Measurements from ENCODE around the gene RHOH. TPM values are rescaled to one million over a fixed set of nuclear protein-coding genes. Genes with fewer than 3 reads are reported as not detected.

Gene RHOH
- total RNA-seq, 1 experiment from 2014 or later, result not detected

DNA sequence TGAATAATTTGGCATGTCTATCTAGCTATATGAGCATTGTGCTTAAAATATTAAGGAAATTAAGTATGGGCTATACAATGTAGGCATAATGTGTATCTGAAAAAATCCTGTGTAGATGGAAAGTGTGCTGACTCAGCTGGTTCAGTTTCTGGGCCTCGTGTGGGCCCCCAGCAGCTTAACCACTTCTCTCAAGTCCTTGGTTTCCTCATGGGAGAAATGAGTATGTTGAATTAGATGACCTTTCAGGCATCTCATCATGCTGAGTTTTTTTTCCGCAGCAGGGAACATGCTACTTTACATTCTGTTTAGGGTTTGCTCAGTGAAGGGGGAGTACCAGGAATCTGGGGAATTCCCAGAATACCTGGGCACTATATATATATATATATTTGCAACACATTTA is 30.5 kb downstream of the RHOH start:
- Mint-ChIP-seq H3K9me3 (ENCODE audit: unreplicated experiment) (no peaks in the 10 kb centered on the region), H3K4me1 (ENCODE audit: insufficient read depth, unreplicated experiment) (no peaks in the 10 kb centered on the region), H3K27ac (ENCODE audit: low read depth, unreplicated experiment) (no peak overlapping the region), H3K36me3 (ENCODE audit: insufficient read depth, unreplicated experiment) (no peaks in the 10 kb centered on the region), H3K27me3 (ENCODE audit: insufficient read depth, unreplicated experiment) (no peaks in the 10 kb centered on the region), H3K4me3 (ENCODE audit: unreplicated experiment) (no peak overlapping the region)
- intact Hi-C loops (cut with micrococcal nuclease), result no loop called here
- CTCF ChIA-PET, result interaction anchor here (0.6 kb wide), 1 partner anchor 262 kb away, joined by 4 read pairs; no protein-coding TSS in a partner anchor
- POLR2A ChIA-PET, result interaction anchor here (0.7 kb wide), 1 partner anchor 615 kb away, joined by 3 read pairs; no protein-coding TSS in a partner anchor
- TF ChIP-seq, protein P1, sequence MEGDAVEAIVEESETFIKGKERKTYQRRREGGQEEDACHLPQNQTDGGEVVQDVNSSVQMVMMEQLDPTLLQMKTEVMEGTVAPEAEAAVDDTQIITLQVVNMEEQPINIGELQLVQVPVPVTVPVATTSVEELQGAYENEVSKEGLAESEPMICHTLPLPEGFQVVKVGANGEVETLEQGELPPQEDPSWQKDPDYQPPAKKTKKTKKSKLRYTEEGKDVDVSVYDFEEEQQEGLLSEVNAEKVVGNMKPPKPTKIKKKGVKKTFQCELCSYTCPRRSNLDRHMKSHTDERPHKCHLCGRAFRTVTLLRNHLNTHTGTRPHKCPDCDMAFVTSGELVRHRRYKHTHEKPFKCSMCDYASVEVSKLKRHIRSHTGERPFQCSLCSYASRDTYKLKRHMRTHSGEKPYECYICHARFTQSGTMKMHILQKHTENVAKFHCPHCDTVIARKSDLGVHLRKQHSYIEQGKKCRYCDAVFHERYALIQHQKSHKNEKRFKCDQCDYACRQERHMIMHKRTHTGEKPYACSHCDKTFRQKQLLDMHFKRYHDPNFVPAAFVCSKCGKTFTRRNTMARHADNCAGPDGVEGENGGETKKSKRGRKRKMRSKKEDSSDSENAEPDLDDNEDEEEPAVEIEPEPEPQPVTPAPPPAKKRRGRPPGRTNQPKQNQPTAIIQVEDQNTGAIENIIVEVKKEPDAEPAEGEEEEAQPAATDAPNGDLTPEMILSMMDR (IDR thresholded peaks at IDR 0.05; ENCODE audit: unreplicated experiment), result no peak
- BruUV-seq (replicated peaks), result no TSS peak
- no peak for DNase-seq (ENCODE audit: unreplicated experiment)

DNA sequence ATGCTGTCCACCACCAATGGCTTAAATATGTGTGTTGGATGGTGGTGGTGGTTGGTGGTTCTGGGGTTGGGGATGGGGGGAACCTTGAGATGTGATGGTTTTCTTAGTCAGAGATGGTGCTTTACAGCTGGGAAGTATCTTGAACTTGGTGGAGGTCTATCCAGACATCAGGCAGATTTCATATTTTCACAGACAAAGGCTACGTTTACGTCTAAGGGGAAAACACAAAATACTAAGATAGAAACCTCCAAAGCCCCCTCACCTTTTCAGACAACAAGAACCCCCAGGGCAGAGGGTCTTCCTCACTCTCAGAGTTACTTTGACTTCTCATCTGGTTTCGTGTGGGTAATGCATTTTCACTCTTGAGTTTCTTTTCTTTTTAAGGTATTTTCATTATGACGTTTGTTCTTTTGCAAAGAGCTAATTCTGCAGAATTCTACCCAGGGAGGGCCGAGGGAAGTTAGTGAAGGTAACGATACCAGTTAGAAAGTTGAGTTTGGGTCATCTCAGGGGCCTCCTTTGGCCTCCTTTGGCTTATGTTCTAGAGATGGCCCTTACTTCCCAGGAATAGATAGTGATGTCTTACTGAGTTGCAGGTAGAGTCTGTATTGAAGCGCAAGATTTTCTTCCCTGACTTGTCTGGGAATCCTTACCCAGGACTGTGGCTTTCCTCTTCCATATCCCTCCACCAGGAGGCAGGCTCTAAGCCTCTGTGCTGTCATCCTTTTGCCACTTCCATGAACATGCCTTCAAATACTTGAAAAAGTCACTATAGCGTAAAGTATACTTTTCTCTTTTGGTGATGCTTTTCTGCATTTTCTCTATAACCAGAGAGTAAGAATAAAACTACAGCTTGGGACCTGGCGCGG is 31.9 kb downstream of the RHOH start:
- Mint-ChIP-seq H3K4me1 (ENCODE audit: insufficient read depth, unreplicated experiment) (no peaks in the 10 kb centered on the region), H3K27me3 (ENCODE audit: insufficient read depth, unreplicated experiment) (no peaks in the 10 kb centered on the region), H3K36me3 (ENCODE audit: insufficient read depth, unreplicated experiment) (no peaks in the 10 kb centered on the region), H3K4me3 (ENCODE audit: unreplicated experiment) (no peak overlapping the region), H3K9me3 (ENCODE audit: unreplicated experiment) (no peaks in the 10 kb centered on the region), H3K27ac (ENCODE audit: low read depth, unreplicated experiment) (no peak overlapping the region)
- ChIA-PET CTCF (interaction anchor here (0.5 kb wide), 1 partner anchor 228 kb away, joined by 3 read pairs; no protein-coding TSS in a partner anchor), POLR2A (no interaction called here)
- peak; percentile 23 for DNase-seq (ENCODE audit: unreplicated experiment)
- intact Hi-C loops (cut with micrococcal nuclease), result no loop called here
- TF ChIP-seq, protein P1 (IDR thresholded peaks at IDR 0.05; ENCODE audit: unreplicated experiment), result no peak
- BruUV-seq (replicated peaks), result no TSS peak

DNA sequence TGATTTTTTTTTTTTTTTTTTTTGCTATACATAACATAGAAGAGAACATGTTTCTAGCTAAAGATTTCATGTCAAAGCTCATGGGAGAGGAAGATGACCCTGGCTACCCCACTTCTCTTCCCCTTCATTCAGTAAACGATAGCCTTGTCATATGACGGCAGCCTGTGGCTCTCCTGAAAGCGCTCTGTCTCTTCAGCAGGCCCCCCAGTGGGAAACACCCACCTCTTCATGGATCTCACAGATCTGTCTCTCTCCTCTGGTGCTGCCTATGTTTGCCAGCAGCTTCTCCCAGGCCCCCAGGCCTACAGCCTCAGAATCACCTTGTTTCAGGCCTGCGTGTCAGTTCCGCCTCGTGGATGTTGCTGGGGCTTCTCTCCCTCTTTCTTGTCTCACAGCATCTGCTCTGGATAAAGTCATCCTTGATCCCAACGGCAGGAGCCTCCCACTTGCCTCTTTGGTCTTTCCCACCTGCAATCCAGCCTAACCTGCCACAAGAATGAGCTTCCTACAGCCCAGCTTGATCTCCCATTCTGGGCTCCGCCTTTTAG is 34.6 kb downstream of the RHOH start:
- H3K27me3 Mint-ChIP-seq (ENCODE audit: insufficient read depth, unreplicated experiment), result no peaks in the 10 kb centered on the region
- CTCF ChIA-PET, result interaction anchor here (0.6 to 1.3 kb wide), 3 partner anchors 79 to 525 kb away, joined by 3 to 4 read pairs (median 4); no protein-coding TSS in a partner anchor
- POLR2A ChIA-PET, result interaction anchor here (0.7 kb wide), 1 partner anchor 20 kb away, joined by 3 read pairs; no protein-coding TSS in a partner anchor
- no peak overlapping the region for H3K27ac Mint-ChIP-seq (ENCODE audit: low read depth, unreplicated experiment)
- no peaks in the 10 kb centered on the region for H3K9me3 Mint-ChIP-seq (ENCODE audit: unreplicated experiment)
- TF ChIP-seq, protein P1 (IDR thresholded peaks at IDR 0.05; ENCODE audit: unreplicated experiment), result no peak
- H3K36me3 Mint-ChIP-seq (ENCODE audit: insufficient read depth, unreplicated experiment), result no peaks in the 10 kb centered on the region
- intact Hi-C loops (cut with micrococcal nuclease), result no loop called here
- BruUV-seq (replicated peaks), result no TSS peak
- H3K4me1 Mint-ChIP-seq (ENCODE audit: insufficient read depth, unreplicated experiment), result no peaks in the 10 kb centered on the region
- no peak overlapping the region for H3K4me3 Mint-ChIP-seq (ENCODE audit: unreplicated experiment)
- DNase-seq (ENCODE audit: unreplicated experiment), result no peak

DNA sequence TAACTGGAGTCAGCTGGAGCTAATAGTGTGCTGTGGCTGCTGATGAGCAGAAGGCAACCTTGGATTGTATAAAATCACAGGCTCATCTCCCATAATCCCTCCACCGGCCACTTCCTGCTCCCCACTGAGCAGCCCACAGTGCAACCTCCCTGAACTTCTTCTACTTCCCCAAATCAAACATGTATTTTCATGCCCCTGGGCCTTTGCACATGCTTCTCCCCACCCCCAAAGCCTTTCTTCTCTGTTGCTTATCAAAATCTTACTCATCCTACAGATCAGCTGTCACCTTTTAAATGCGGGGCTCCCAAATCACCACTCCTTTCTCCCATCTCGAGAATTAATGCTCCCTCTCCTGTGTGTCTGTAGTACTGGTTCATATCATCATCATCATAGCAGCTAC is 35.8 kb downstream of the RHOH start:
- H3K4me3 Mint-ChIP-seq (ENCODE audit: unreplicated experiment), result no peak overlapping the region
- no peak for DNase-seq (ENCODE audit: unreplicated experiment)
- TF ChIP-seq, protein P1 (IDR thresholded peaks at IDR 0.05; ENCODE audit: unreplicated experiment), result no peak
- POLR2A ChIA-PET, result no interaction called here
- H3K9me3 Mint-ChIP-seq (ENCODE audit: unreplicated experiment), result no peaks in the 10 kb centered on the region
- no peaks in the 10 kb centered on the region for H3K4me1 Mint-ChIP-seq (ENCODE audit: insufficient read depth, unreplicated experiment)
- H3K27me3 Mint-ChIP-seq (ENCODE audit: insufficient read depth, unreplicated experiment), result no peaks in the 10 kb centered on the region
- H3K27ac Mint-ChIP-seq (ENCODE audit: low read depth, unreplicated experiment), result no peak overlapping the region
- intact Hi-C loops (cut with micrococcal nuclease), result no loop called here
- CTCF ChIA-PET, result no interaction called here
- H3K36me3 Mint-ChIP-seq (ENCODE audit: insufficient read depth, unreplicated experiment), result no peaks in the 10 kb centered on the region
- BruUV-seq (replicated peaks), result no TSS peak

All from MCF 10A (cell line).